Endodermal cell (in vitro differentiated cells): ENCODE measurements around the gene RAPGEF1. TPM values are rescaled to one million over a fixed set of nuclear protein-coding genes. Genes with fewer than 3 reads are reported as not detected.
A peak's percentile ranks its signal among the peaks of the same experiment; 100 is the strongest.

Experiments used
- DNase-seq: peaks from one replicate; pipeline ENCODE4 v3.0.0-alpha.2; 2017
- H3K27ac ChIP-seq: 2 replicates; pipeline ENCODE4 v1.5.1; 2013; ENCODE audit warnings: mild to moderate bottlenecking, low read depth, low read length, moderate library complexity
- H3K27me3 ChIP-seq: 2 replicates; pipeline ENCODE4 v1.6.1; 2013; ENCODE audit warnings: mild to moderate bottlenecking, low read length, moderate library complexity; ENCODE audit not compliant: insufficient read depth, control insufficient read depth, poor library complexity, severe bottlenecking
- H3K36me3 ChIP-seq: 2 replicates; pipeline ENCODE4 v1.7.0; 2013; ENCODE audit warnings: mild to moderate bottlenecking, low read length, moderate library complexity; ENCODE audit not compliant: control insufficient read depth, insufficient read depth
- H3K4me1 ChIP-seq: one replicate; pipeline ENCODE4 v1.7.0; 2013; ENCODE audit warnings: low read length; ENCODE audit not compliant: control insufficient read depth, insufficient read depth
- H3K4me3 ChIP-seq: 2 replicates; pipeline ENCODE4 v1.5.1; 2013; ENCODE audit warnings: mild to moderate bottlenecking, low read length, moderate library complexity
- H3K9ac ChIP-seq: 2 replicates; pipeline ENCODE4 v1.6.1; 2013; ENCODE audit warnings: mild to moderate bottlenecking, low read length, moderate library complexity; ENCODE audit not compliant: poor library complexity, severe bottlenecking; ENCODE audit errors: extremely low read depth
- H3K9me3 ChIP-seq: 2 replicates; pipeline ENCODE4 v1.6.1; 2013; ENCODE audit warnings: mild to moderate bottlenecking, low read length, moderate library complexity; ENCODE audit not compliant: control insufficient read depth
- H3K27ac Mint-ChIP-seq: 2 replicates; pipeline ENCODE4 v1.8.0; 2020; ENCODE audit warnings: mixed read lengths
- H3K27me3 Mint-ChIP-seq: 2 replicates; pipeline ENCODE4 v1.8.0; 2021; ENCODE audit warnings: mild to moderate bottlenecking, mixed read lengths; ENCODE audit not compliant: insufficient read depth
- H3K36me3 Mint-ChIP-seq: 2 replicates; pipeline ENCODE4 v1.8.0; 2020; ENCODE audit warnings: low read depth, mixed read lengths
- H3K4me1 Mint-ChIP-seq: 2 replicates; pipeline ENCODE4 v1.8.0; 2020; ENCODE audit warnings: mixed read lengths
- H3K4me3 Mint-ChIP-seq: 2 replicates; pipeline ENCODE4 v1.8.0; 2020; ENCODE audit warnings: mild to moderate bottlenecking, moderate library complexity, mixed read lengths
- H3K9me3 Mint-ChIP-seq: 2 replicates; pipeline ENCODE4 v1.8.0; 2020; ENCODE audit warnings: mild to moderate bottlenecking, mixed read lengths
- WGBS, 2 experiments: methylation state at CpG; one replicate each; pipeline versions ENCODE4 v1.1.5 to v1.1.7; 2013; ENCODE audit warnings: missing lambda C conversion rate in 2 of 2, mixed read lengths in 1 of 2; ENCODE audit not compliant: insufficient coverage in 1 of 2, insufficient read length in 1 of 2; 5-methylcytosine and 5-hydroxymethylcytosine counted together
- total RNA-seq, 2 donors: library from RNA; stranded (reverse); fragmentation: NEBNext Ultra II Directional in 1 of 2; extraction: Animal tissue kit (Norgen Biotek cat#: 25700) in 1 of 2; gene quantifications; 2 replicates in 1 of 2; 3 replicates in 1 of 2; pipeline ENCODE4 v1.2.1, GENCODE V29; 2021
- TF ChIP-seq, protein P1 (sequence below): fragments of 200-600 bp; sonication (generic); conservative IDR thresholded peaks from 2 replicates; pipeline ENCODE4 v1.5.0; 2021; ENCODE audit warnings: antibody characterized with exemption, mild to moderate bottlenecking

Gene RAPGEF1
- total RNA-seq, 2 donors from 2014 or later: 63.4 to 85.5 TPM

DNA sequence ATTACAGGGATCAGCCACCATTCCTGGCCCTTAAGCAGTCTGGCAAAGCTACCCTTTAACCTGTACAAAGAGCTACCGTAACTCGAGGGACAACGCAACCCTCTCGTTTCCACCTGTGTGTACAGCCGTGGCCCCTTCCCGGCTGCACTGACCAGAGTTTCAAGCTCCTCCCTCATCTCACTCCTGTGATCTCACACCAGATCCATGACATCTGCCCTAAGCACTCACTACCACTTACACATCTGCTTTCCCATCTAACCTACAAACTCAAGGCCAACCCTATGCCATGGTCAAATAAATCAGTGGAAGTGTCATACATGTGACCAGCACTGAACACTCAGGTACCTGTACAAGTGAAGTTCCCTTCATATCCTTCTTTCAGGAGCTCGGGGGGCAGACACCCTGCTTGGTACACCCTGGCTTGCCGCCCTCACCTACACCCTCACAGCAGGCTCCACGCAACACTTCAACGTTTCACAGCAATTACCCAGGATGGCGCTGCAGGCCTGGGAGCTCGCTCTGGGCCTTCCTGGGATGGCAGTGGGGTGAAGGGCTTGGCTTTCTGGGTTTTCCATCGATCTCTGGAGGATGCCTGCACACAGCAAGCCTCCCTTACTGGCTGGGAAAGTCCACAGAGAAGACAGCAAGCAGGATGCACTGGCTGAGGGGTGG lies 132.8 kb downstream of the RAPGEF1 start:
- no peak overlapping the region for H3K27ac ChIP-seq
- Mint-ChIP-seq H3K27ac (peak overlapping the region; percentile 97), H3K4me1 (peaks cover 19% of the 10 kb centered on the region), H3K9me3 (no peaks in the 10 kb centered on the region), H3K27me3 (no peaks in the 10 kb centered on the region), H3K36me3 (peaks cover 39% of the 10 kb centered on the region), H3K4me3 (no peak overlapping the region)
- no peaks in the 10 kb centered on the region for H3K27me3 ChIP-seq
- no peak for DNase-seq
- TF ChIP-seq, protein P1, sequence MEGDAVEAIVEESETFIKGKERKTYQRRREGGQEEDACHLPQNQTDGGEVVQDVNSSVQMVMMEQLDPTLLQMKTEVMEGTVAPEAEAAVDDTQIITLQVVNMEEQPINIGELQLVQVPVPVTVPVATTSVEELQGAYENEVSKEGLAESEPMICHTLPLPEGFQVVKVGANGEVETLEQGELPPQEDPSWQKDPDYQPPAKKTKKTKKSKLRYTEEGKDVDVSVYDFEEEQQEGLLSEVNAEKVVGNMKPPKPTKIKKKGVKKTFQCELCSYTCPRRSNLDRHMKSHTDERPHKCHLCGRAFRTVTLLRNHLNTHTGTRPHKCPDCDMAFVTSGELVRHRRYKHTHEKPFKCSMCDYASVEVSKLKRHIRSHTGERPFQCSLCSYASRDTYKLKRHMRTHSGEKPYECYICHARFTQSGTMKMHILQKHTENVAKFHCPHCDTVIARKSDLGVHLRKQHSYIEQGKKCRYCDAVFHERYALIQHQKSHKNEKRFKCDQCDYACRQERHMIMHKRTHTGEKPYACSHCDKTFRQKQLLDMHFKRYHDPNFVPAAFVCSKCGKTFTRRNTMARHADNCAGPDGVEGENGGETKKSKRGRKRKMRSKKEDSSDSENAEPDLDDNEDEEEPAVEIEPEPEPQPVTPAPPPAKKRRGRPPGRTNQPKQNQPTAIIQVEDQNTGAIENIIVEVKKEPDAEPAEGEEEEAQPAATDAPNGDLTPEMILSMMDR: no peak
- H3K4me3 ChIP-seq: no peak overlapping the region
- peaks cover 5% of the 10 kb centered on the region for H3K36me3 ChIP-seq
- H3K4me1 ChIP-seq: peaks cover 10% of the 10 kb centered on the region
- no peak overlapping the region for H3K9ac ChIP-seq
- WGBS, 2 experiments: 95 to 98% methylated on average over 8 to 13 of the region's 13 CpGs
- H3K9me3 ChIP-seq: no peaks in the 10 kb centered on the region

DNA sequence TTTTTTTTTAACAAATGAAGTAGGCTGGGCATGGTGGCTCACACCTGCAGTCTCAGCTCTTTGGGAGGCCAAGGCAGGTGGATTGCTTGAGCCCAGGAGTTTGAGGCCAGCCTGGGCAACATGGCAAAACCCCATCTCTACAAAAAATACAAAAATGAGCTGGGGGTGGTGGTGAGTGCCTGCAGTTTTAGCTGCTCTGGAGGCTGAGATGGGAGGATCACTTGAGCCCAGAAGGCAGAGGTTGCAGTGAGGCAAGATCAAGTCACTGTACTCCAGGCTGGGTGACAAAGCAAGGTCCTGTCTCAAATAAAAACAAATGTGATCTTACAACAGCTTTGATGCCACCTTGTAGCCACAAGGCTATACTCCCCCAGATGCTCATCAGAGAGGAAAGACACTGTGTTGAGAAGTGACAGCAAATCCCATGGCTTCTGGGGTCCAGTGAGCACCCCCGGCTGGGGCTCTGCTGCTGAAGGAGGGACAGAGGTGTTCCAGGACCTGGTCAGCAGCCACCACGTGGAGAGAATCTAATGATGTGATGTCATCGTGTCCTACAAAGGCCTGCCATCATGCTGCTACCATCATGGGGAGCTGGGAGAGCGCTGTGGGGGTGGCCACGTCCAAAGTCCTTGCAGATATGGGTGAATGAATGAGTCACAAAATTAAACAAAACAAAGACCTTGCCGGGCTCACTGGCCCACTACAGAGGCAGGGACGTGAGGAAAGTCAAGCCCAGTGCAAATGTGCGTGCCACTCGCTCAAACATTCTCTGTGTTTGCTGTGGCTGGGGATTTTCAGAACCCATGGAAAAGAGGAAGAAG lies 133.9 kb downstream of the RAPGEF1 start:
- H3K9me3 Mint-ChIP-seq: no peaks in the 10 kb centered on the region
- peaks cover 10% of the 10 kb centered on the region for H3K36me3 ChIP-seq
- peaks cover 46% of the 10 kb centered on the region for H3K36me3 Mint-ChIP-seq
- DNase-seq: no peak
- no peak overlapping the region for H3K9ac ChIP-seq
- no peak overlapping the region for H3K27ac ChIP-seq
- peaks cover 19% of the 10 kb centered on the region for H3K4me1 Mint-ChIP-seq
- no peaks in the 10 kb centered on the region for H3K27me3 ChIP-seq
- H3K9me3 ChIP-seq: no peaks in the 10 kb centered on the region
- TF ChIP-seq, protein P1: no peak
- H3K4me3 ChIP-seq: no peak overlapping the region
- WGBS, 2 experiments: 90 to 91% methylated on average over 9 of the region's 9 CpGs
- H3K27ac Mint-ChIP-seq: no peak overlapping the region
- H3K4me3 Mint-ChIP-seq: no peak overlapping the region
- no peaks in the 10 kb centered on the region for H3K27me3 Mint-ChIP-seq
- peaks cover 10% of the 10 kb centered on the region for H3K4me1 ChIP-seq

DNA sequence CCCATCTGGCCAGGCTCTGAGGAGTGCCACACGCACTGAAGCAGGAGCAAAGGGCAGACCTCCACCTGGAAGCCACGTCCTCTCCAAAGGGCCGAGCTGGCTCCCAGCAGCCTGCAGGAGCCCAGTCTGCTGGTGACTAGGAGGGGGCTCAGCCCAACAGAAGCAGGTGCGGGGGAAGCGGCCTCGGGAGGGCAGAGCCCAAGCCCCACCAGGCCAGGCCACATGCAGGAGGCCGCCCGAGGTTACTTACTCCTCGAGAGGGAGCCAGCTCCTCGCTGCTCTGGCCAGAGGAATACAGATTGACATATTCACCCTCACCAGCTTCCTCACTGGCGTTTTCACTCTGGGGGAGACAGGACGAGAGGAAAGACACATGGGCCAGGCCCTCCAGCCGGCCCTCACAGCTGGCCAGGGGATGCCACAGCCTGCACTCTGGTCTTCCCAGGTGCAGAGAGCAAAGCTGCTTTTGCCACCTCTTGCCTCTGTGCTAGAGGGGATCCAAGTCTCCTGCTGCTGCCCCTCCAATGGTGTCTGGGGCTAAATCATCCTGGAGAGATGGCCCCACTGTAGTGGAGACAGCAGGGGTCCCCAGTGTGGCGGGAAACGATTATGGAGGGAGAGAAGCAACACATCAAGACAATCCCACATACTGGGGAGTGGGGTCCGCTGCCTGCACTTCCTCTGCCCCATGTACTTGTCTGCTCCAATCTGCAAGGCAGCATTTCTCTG lies 136.0 kb downstream of the RAPGEF1 start:
- H3K27ac Mint-ChIP-seq: peak overlapping the region; percentile 12
- 91% methylated on average over 8 to 16 of the region's 16 CpGs for WGBS, 2 experiments

More for the DNA sequence above, 136.0 kb downstream of the RAPGEF1 start:
- Mint-ChIP-seq H3K4me3 (no peak overlapping the region), H3K36me3 (peaks cover 58% of the 10 kb centered on the region), H3K27me3 (no peaks in the 10 kb centered on the region), H3K9me3 (no peaks in the 10 kb centered on the region), H3K4me1 (peaks cover 14% of the 10 kb centered on the region)
- H3K27me3 ChIP-seq: no peaks in the 10 kb centered on the region
- peaks cover 7% of the 10 kb centered on the region for H3K4me1 ChIP-seq
- H3K9me3 ChIP-seq: no peaks in the 10 kb centered on the region
- H3K27ac ChIP-seq: no peak overlapping the region
- TF ChIP-seq, protein P1: no peak
- H3K4me3 ChIP-seq: no peak overlapping the region
- H3K36me3 ChIP-seq: peaks cover 24% of the 10 kb centered on the region
- no peak for DNase-seq
- no peak overlapping the region for H3K9ac ChIP-seq
